Uterus (tissue), 4 donors: Measurements from ENCODE around the gene OR1E1. TPM values are rescaled to one million over a fixed set of nuclear protein-coding genes. Genes with fewer than 3 reads are reported as not detected.
"Not testable (repeated sequence)": the region's sequence is repeated elsewhere in the genome, so short reads cannot be mapped to it uniquely, and the experiment has no call there.

Experiments used
- DNase-seq, 2 donors: peaks; one replicate each; pipeline ENCODE4 v3.0.0-alpha.2; 2019 to 2020
- H3K27ac ChIP-seq, 2 donors: fragments of 200-600 bp; sonication (generic); 1 replicate in 1 of 2; 2 replicates in 1 of 2; pipeline ENCODE4 v1.5.1; 2016 to 2018
- H3K27me3 ChIP-seq, 2 donors: fragments of 200-600 bp; sonication (generic); one replicate each; pipeline ENCODE4 v1.5.1; 2018 to 2019; ENCODE audit warnings: control low read depth in 1 of 2
- H3K36me3 ChIP-seq, 2 donors: fragments of 200-600 bp; sonication (generic); one replicate each; pipeline ENCODE4 v1.5.1; 2019; ENCODE audit warnings: control low read depth in 1 of 2
- H3K4me1 ChIP-seq, 2 donors: fragments of 200-600 bp; sonication (generic); one replicate each; pipeline ENCODE4 v1.5.1; 2018 to 2019; ENCODE audit warnings: control low read depth in 1 of 2
- H3K4me3 ChIP-seq, 2 donors: fragments of 200-600 bp; sonication (generic); 1 replicate in 1 of 2; 2 replicates in 1 of 2; pipeline ENCODE4 v1.5.1; 2018 to 2019; ENCODE audit warnings: mild to moderate bottlenecking in 1 of 2
- H3K9me3 ChIP-seq, 2 donors: fragments of 200-600 bp; sonication (generic); one replicate each; pipeline ENCODE4 v1.5.1; 2019; ENCODE audit warnings: control low read depth in 1 of 2
- POLR2A ChIP-seq, 2 donors: fragments of 450-650 bp; IDR thresholded peaks; one replicate each; pipeline ENCODE4 v1.6.1; 2016; ENCODE audit warnings: antibody characterized with exemption in 2 of 2, mild to moderate bottlenecking in 1 of 2, moderate library complexity in 1 of 2
- intact Hi-C: fragments of 100-400 bp; cut with DNase I; formaldehyde crosslinking; loops from one replicate; pipeline ENCODE4 v1.15.1; 2023; ENCODE audit warnings: low total_unique reads
- total RNA-seq, 4 donors: library from RNA; depleted of rRNA in 3 of 4; stranded (reverse); fragments of >200 nt in 3 of 4; gene quantifications; one replicate each; pipeline versions ENCODE4 v1.1.0 to v1.2.4, GENCODE V29; 2014 to 2023
- TF ChIP-seq, protein P1 (sequence below), 4 experiments: fragments of 200-600 bp in 2 of 4; fragments of 450-650 bp in 2 of 4; sonication (generic) in 2 of 4; IDR thresholded peaks; one replicate each; pipeline ENCODE4 v1.5.1; 2016 to 2019; ENCODE audit warnings: antibody characterized with exemption in 4 of 4, mild to moderate bottlenecking in 2 of 4, moderate library complexity in 1 of 4
- donor health status: DM: yes; HTN: yes; CAD: no.

Gene OR1E1
- total RNA-seq, 4 donors from 2014 or later, result not detected

DNA sequence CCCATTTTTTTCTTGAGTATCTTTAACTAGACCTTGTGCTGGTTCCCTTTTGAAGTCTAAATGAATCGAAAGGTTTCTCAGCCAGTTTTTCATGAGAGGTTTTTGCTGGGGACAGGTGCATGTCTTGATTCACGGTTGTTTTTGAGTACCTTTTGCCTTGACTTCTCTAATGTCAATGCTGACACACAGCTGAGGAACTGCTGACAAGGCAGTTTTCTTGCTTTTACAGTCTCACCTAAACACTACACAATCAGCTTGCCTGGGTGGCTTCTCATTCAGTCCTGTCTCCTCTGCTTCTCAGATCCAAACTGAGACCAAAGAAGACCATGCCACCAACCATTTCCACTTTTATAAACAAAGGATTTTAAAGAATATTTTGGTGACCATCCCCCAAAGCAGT, 20.0 kb upstream of the OR1E1 start:
- TF ChIP-seq, protein P1, sequence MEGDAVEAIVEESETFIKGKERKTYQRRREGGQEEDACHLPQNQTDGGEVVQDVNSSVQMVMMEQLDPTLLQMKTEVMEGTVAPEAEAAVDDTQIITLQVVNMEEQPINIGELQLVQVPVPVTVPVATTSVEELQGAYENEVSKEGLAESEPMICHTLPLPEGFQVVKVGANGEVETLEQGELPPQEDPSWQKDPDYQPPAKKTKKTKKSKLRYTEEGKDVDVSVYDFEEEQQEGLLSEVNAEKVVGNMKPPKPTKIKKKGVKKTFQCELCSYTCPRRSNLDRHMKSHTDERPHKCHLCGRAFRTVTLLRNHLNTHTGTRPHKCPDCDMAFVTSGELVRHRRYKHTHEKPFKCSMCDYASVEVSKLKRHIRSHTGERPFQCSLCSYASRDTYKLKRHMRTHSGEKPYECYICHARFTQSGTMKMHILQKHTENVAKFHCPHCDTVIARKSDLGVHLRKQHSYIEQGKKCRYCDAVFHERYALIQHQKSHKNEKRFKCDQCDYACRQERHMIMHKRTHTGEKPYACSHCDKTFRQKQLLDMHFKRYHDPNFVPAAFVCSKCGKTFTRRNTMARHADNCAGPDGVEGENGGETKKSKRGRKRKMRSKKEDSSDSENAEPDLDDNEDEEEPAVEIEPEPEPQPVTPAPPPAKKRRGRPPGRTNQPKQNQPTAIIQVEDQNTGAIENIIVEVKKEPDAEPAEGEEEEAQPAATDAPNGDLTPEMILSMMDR (IDR thresholded peaks at IDR 0.05), result no peak
- no peak for TF ChIP-seq POLR2A (IDR thresholded peaks at IDR 0.05)
- no peaks in the 10 kb centered on the region for H3K27me3 ChIP-seq
- intact Hi-C loops, result no loop called here

GRCh38 chr17:3415610-3416009, 17.4 kb upstream of the OR1E1 start:
- Histone ChIP-seq H3K4me1 (no peaks in the 10 kb centered on the region), H3K9me3 (no peaks in the 10 kb centered on the region), H3K36me3 (no peaks in the 10 kb centered on the region), H3K27ac (no peak overlapping the region), H3K27me3 (no peaks in the 10 kb centered on the region), H3K4me3 (no peak overlapping the region)
- TF ChIP-seq POLR2A (IDR thresholded peaks at IDR 0.05), result no peak
- TF ChIP-seq, protein P1 (IDR thresholded peaks at IDR 0.05), result no peak
- DNase-seq, result no peak
- intact Hi-C loops, result no loop called here

More for the DNA sequence above, 20.0 kb upstream of the OR1E1 start:
- Histone ChIP-seq H3K9me3 (no peaks in the 10 kb centered on the region), H3K4me3 (no peak overlapping the region), H3K27ac (no peak overlapping the region), H3K4me1 (no peaks in the 10 kb centered on the region), H3K36me3 (no peaks in the 10 kb centered on the region)
- no peak for DNase-seq

GRCh38 chr17:3412216-3412615, 14.0 kb upstream of the OR1E1 start:
- H3K36me3 ChIP-seq, H3K9me3 ChIP-seq, H3K27me3 ChIP-seq, intact Hi-C loops, H3K27ac ChIP-seq, DNase-seq, H3K4me3 ChIP-seq, H3K4me1 ChIP-seq: not testable (repeated sequence)

DNA sequence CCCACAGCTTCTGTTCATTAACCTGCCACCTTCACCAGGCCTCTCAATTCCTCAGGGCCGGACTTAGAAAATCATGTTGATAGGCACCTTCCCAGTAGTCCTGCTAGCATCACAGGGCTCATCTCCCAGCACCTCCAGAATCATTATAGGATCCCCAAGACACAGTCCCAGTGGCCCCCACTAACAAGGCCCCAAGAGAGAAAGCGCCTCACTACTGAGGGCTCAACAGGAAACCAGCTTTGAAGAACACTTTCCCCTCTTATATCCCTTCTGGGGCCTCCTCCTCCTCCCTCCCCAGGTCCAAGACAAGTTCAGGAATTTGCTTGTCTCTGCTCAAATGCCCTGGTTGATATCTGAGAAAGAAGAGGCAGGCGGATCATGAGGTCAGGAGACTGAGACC, 12.9 kb upstream of the OR1E1 start, which contains the start of gene OR3A3:
OR3A3 (plus strand) TSS at position 301 of the 400 bp plus-strand sequence.
- Histone ChIP-seq H3K9me3 (no peaks in the 10 kb centered on the region), H3K27me3 (no peaks in the 10 kb centered on the region), H3K4me3 (no peak within 1 kb of the TSS), H3K27ac (no peak within 1 kb of the TSS), H3K36me3 (no peaks in the 10 kb centered on the region), H3K4me1 (no peaks in the 10 kb centered on the region)
- TF ChIP-seq POLR2A (IDR thresholded peaks at IDR 0.05), result no peak
- TF ChIP-seq, protein P1 (IDR thresholded peaks at IDR 0.05), result no peak
- no peak for DNase-seq
- intact Hi-C loops, result no loop called here

- H3K4me1 ChIP-seq, H3K27ac ChIP-seq, H3K9me3 ChIP-seq, H3K4me3 ChIP-seq, H3K36me3 ChIP-seq, H3K27me3 ChIP-seq, DNase-seq, intact Hi-C loops: not testable (repeated sequence)
Observed at GRCh38 chr17:3403856-3404255, 5.6 kb upstream of the OR1E1 start.

GRCh38 chr17:3401786-3402185, 3.6 kb upstream of the OR1E1 start:
- H3K27ac ChIP-seq, result no peak overlapping the region
- no peak for TF ChIP-seq POLR2A (IDR thresholded peaks at IDR 0.05)
- TF ChIP-seq, protein P1 (IDR thresholded peaks at IDR 0.05), result no peak
- H3K27me3 ChIP-seq, result no peaks in the 10 kb centered on the region
- DNase-seq, result no peak
- H3K4me3 ChIP-seq, result no peak overlapping the region
- H3K9me3 ChIP-seq, result no peaks in the 10 kb centered on the region
- H3K36me3 ChIP-seq, result no peaks in the 10 kb centered on the region
- intact Hi-C loops, result no loop called here
- H3K4me1 ChIP-seq, result no peaks in the 10 kb centered on the region
